ENCODE measurements around the gene TMEM167A. TPM values are rescaled to one million over a fixed set of nuclear protein-coding genes. Genes with fewer than 3 reads are reported as not detected.
A peak's percentile ranks its signal among the peaks of the same experiment; 100 is the strongest.

TMEM167A gene
- total RNA-seq: 49.1 TPM
- long read RNA-seq, full-length matches to known transcripts: 58 of 67 reads
- long read RNA-seq, partial matches to known transcripts: 2 of 67 reads
- long read RNA-seq, other reads (novel, unspliced or antisense): 7 of 67 reads

GRCh38 chr5:83076742-83077661, at the start of gene TMEM167A, which contains the start of gene XRCC4:
Gene TMEM167A, minus strand, starts transcription at chr5:83077394. Its CDS starts 71 bp downstream, at chr5:83077323.
Gene XRCC4, plus strand, starts transcription at chr5:83077547. Its CDS starts 27,373 bp downstream, at chr5:83104920.
- peak; percentile 94 for DNase-seq
- no peaks in the 10 kb centered on the region for H3K36me3 ChIP-seq
- no peaks in the 10 kb centered on the region for H3K27me3 ChIP-seq (ENCODE audit: low read depth)
- intact Hi-C loops (cut with micrococcal nuclease): no loop called here
- peak within 1 kb of the TSS; percentile 89 for H3K27ac ChIP-seq (replicated peaks)
- H3K4me3 ChIP-seq: peak within 1 kb of the TSS; percentile 85
- H3K4me1 ChIP-seq: peaks cover 62% of the 10 kb centered on the region
- no peaks in the 10 kb centered on the region for H3K9me3 ChIP-seq (replicated peaks)
- TF ChIP-seq, protein P1, sequence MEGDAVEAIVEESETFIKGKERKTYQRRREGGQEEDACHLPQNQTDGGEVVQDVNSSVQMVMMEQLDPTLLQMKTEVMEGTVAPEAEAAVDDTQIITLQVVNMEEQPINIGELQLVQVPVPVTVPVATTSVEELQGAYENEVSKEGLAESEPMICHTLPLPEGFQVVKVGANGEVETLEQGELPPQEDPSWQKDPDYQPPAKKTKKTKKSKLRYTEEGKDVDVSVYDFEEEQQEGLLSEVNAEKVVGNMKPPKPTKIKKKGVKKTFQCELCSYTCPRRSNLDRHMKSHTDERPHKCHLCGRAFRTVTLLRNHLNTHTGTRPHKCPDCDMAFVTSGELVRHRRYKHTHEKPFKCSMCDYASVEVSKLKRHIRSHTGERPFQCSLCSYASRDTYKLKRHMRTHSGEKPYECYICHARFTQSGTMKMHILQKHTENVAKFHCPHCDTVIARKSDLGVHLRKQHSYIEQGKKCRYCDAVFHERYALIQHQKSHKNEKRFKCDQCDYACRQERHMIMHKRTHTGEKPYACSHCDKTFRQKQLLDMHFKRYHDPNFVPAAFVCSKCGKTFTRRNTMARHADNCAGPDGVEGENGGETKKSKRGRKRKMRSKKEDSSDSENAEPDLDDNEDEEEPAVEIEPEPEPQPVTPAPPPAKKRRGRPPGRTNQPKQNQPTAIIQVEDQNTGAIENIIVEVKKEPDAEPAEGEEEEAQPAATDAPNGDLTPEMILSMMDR (IDR thresholded peaks at IDR 0.05; ENCODE audit: borderline replicate concordance): no peak

- H3K4me3 ChIP-seq: no peak overlapping the region
- H3K36me3 ChIP-seq: no peaks in the 10 kb centered on the region
- H3K4me1 ChIP-seq: peaks cover 7% of the 10 kb centered on the region
- no peak for DNase-seq
- intact Hi-C loops (cut with micrococcal nuclease): no loop called here
- TF ChIP-seq, protein P1 (IDR thresholded peaks at IDR 0.05; ENCODE audit: borderline replicate concordance): no peak
- H3K27ac ChIP-seq (replicated peaks): no peak overlapping the region
- no peaks in the 10 kb centered on the region for H3K27me3 ChIP-seq (ENCODE audit: low read depth)
- peaks cover 3% of the 10 kb centered on the region for H3K9me3 ChIP-seq (replicated peaks)
Observed at GRCh38 chr5:83126501-83126900, 49.3 kb upstream of the TMEM167A start.

- no peak overlapping the region for H3K27ac ChIP-seq (replicated peaks)
- H3K4me1 ChIP-seq: peaks cover 7% of the 10 kb centered on the region
- no peak overlapping the region for H3K4me3 ChIP-seq
- TF ChIP-seq, protein P1 (IDR thresholded peaks at IDR 0.05; ENCODE audit: borderline replicate concordance): no peak
- intact Hi-C loops (cut with micrococcal nuclease): no loop called here
- no peaks in the 10 kb centered on the region for H3K36me3 ChIP-seq
- H3K9me3 ChIP-seq (replicated peaks): peaks cover 3% of the 10 kb centered on the region
- no peaks in the 10 kb centered on the region for H3K27me3 ChIP-seq (ENCODE audit: low read depth)
- no peak for DNase-seq
Observed at GRCh38 chr5:83125560-83125959, 48.4 kb upstream of the TMEM167A start.

DNA sequence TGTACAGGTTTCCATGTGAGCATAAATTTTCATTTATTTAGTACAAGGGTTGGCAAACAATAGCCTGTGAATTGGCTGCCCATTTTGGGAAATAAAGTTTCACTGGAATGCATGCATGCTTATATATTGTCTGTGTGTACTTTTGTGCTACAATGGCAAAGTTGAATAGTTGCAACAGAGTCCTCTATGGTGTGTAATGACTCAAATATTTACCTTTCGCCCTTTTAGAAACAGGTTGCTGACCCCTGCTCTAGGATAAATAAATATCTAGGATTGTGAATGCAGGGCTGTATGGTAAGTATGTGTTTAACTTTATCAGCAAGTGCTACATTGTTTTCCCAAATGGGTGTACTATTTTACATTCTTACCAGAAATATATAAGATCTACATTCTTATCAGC, 47.4 kb upstream of the TMEM167A start:
- H3K4me1 ChIP-seq: peaks cover 7% of the 10 kb centered on the region
- DNase-seq: no peak
- H3K4me3 ChIP-seq: no peak overlapping the region

DNA sequence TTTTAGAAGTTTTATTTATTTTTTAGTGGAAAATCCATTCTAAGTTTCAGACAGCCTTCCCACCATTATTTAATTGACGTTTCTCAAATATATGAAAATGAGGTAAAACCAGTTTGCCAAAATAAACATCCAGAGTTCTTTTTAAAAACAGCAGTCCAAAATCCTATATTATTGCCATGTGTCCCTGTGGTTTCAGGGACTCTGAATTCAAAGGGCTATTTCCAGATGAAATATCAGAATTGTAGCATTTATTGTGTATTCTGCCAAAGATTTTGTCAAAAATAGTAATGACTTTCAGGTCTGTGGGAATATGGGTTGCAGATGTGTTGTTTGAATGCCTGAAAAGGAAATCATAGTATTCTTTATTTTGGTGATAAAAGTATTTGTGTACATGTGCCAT, 41.8 kb upstream of the TMEM167A start:
- TF ChIP-seq, protein P1 (IDR thresholded peaks at IDR 0.05; ENCODE audit: borderline replicate concordance): no peak

More for the DNA sequence above, 47.4 kb upstream of the TMEM167A start:
- intact Hi-C loops (cut with micrococcal nuclease): no loop called here
- no peak overlapping the region for H3K27ac ChIP-seq (replicated peaks)
- H3K27me3 ChIP-seq (ENCODE audit: low read depth): no peaks in the 10 kb centered on the region
- H3K9me3 ChIP-seq (replicated peaks): peaks cover 3% of the 10 kb centered on the region
- TF ChIP-seq, protein P1 (IDR thresholded peaks at IDR 0.05; ENCODE audit: borderline replicate concordance): no peak
- peaks cover 4% of the 10 kb centered on the region for H3K36me3 ChIP-seq

More for the DNA sequence above, 41.8 kb upstream of the TMEM167A start:
- Histone ChIP-seq H3K9me3 (replicated peaks) (peaks cover 12% of the 10 kb centered on the region), H3K36me3 (peaks cover 8% of the 10 kb centered on the region), H3K27me3 (ENCODE audit: low read depth) (no peaks in the 10 kb centered on the region), H3K27ac (replicated peaks) (no peak overlapping the region), H3K4me3 (no peak overlapping the region), H3K4me1 (no peaks in the 10 kb centered on the region)
- DNase-seq: no peak
- intact Hi-C loops (cut with micrococcal nuclease): no loop called here
